ENCODE data around the gene ACTR5.
"Not testable (repeated sequence)": the region's sequence is repeated elsewhere in the genome, so short reads cannot be mapped to it uniquely, and the experiment has no call there.

Gene ACTR5

DNA sequence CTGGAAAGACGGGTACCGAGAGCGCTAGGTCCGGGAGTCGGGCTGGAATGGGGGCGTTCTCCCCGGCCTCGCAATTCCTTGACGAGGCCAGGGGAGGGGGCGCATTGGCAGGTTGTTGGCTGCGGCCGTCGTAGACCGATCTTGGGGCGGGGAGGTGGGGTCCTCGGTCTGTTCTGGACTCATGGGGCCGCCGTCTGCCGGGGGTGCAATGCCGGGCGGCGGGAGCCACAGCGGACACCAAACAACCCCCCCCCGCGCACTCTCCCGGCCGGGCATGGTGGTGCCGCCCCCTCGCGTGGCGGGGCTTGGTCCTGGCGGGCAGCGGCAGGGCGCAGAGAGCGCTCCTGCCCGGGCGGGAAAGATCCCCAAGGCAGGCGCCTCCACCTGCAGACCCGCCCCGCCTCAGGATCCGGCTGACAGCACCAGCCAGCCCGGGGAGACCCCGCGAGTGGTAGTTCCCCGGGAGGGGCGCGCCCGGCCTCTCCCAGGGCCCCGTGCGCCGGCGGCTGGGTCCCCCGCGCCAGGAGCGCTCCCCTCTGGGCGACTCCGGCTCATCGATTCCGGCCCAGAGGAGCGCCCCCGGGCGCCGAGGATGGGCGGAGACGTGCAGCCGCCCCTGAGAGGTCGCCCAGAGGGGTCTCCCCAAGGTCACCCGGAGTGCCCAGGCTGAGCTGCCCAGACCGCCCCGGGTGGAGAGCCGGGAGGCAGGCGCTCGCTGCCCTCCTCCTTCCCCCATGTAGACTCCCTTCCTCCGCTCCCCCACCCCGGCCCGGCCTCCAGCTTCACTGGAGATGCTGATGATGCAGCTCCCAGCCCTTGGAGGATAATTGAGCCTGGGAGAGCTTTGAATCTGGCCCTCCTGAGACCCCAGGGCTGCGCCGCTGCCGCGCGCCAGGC, 57.9 kb downstream of the ACTR5 start:
- DNase-seq: peak in 2 of 4 experiments; percentile 8 to 25

- peak in 2 of 4 experiments; percentile 6 to 16 for DNase-seq
Observed at GRCh38 chr20:38806855-38807655, 58.8 kb downstream of the ACTR5 start.

- no peak for DNase-seq
Observed at GRCh38 chr20:38809942-38810341, 61.7 kb downstream of the ACTR5 start.

GRCh38 chr20:38810926-38811630, 62.8 kb downstream of the ACTR5 start:
- DNase-seq: peak in 2 of 4 experiments; percentile 17 to 40

- no peak for DNase-seq
Observed at GRCh38 chr20:38811769-38812168, 63.5 kb downstream of the ACTR5 start.

DNA sequence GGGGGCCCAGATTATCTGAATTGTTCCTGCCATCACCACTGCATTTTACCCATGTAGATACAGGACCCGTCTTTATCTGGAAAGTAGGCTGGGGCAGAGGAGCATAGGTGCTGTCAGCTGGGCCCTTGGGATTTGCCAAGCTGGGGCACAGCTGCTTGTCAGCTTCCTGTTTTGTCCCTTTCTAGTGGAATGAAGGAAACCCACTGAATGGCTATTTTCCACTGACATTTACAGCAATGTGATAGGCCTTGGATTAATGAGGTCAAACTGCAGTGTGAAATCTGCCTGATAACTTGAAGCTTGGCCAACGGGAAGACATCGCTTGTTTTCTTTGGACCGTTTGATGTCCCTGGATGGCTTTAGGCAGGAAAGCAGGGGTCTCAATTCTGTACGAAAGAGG, 63.9 kb downstream of the ACTR5 start:
- peak in 3 of 4 experiments; percentile 23 to 31 (median 30) for DNase-seq

DNA sequence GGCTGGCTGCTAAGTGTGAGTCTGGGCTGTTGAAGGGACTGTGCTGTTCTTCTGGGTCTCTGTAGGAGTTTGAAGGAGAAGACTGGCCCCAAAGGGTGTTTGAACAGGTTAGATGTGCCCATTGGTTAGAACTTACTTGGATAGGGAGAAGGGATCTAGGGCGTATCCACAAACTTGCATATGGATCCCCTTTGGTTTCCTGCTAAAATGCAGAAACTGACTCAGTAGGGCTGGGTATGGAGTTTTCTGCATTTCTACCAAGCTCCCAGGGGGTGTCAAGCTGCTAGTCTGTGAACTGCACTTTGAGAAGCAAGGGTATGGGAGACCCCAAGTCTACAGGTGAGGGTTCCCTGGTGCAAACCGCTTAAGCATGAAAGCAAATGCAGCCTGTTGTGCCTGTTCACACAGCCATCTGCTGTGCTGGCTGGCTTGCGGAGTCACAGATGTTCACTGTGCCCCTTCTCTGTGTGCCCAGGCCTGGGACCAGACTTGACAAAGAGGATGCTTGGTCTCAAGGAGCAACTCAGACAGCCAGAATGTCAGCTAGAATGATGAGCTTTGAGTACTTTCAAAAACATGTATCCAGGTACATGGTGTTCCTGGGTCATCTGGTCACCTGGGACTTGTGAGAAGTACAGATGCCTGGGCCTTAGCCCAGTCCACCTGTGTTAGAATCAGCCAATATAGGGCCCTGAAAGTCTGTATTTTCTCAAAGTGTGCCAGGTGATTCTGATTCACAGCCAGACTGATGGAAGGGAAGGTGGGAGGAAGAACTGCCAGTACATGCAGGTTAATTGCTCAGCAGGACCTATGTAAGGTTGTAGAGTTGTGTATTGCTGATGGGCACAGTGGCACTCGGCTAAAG, 64.7 kb downstream of the ACTR5 start:
- DNase-seq: no peak

- not testable (repeated sequence) for DNase-seq
Observed at GRCh38 chr20:38813574-38813962, 65.3 kb downstream of the ACTR5 start.

DNA sequence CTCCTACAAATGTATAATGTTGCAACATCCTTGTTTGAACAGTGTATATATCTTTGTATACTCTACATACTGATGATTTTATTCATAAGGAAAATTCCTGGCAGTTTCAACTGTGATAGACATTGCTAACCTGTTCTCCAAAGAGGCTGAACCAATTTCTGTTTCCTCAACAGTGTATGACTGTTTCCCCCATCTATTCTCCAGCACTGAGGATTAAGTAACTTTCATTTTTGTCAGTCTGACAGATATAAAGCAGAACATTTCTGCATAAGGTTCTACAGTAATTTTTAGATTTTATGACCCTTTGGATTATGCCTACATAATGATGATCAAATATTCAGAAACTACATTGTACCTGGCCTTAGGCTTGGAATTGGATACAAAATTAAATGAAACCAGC, 67.2 kb downstream of the ACTR5 start:
- DNase-seq: no peak

GRCh38 chr20:38818113-38819065, 70.1 kb downstream of the ACTR5 start:
- no peak for DNase-seq

All from suppressor macrophage (primary cell).